ENCODE data around the gene SERPINE3.

SERPINE3 gene

DNA sequence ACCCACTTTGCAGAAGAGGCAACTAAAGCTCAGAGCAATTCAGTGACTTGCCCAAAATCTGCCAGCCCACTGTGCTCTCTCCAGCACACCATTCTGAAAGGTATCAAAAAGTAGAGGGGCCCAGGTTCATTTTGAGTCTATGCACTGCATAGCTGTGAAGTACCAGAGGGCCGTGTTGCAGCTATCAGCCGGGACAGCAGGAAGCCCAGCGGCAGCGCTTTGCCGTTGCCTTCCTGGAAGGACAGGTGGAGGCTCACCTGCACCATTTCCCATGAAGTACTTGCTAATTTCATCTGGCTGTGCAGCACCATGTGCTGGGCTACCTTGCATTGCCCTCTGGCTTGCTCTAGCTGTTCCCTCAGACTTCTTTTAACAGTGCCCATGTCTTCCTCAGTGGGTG, 2.7 kb upstream of the SERPINE3 start:
- DNase-seq (ENCODE audit: low read depth in 1 of 2, low spot score in 1 of 2), result no peak
- H3K27me3 ChIP-seq (ENCODE audit: insufficient read depth, poor library complexity, severe bottlenecking), result no peaks in the 10 kb centered on the region
- H3K27ac ChIP-seq (replicated peaks), result no peak overlapping the region
- H3K4me3 ChIP-seq (replicated peaks; ENCODE audit: insufficient read depth, low read length), result no peak overlapping the region
- TF ChIP-seq SPI1 (IDR thresholded peaks at IDR 0.05; ENCODE audit: borderline replicate concordance, low read depth) (no peak), GABPA (IDR thresholded peaks at IDR 0.05; ENCODE audit: low read depth) (no peak)

DNA sequence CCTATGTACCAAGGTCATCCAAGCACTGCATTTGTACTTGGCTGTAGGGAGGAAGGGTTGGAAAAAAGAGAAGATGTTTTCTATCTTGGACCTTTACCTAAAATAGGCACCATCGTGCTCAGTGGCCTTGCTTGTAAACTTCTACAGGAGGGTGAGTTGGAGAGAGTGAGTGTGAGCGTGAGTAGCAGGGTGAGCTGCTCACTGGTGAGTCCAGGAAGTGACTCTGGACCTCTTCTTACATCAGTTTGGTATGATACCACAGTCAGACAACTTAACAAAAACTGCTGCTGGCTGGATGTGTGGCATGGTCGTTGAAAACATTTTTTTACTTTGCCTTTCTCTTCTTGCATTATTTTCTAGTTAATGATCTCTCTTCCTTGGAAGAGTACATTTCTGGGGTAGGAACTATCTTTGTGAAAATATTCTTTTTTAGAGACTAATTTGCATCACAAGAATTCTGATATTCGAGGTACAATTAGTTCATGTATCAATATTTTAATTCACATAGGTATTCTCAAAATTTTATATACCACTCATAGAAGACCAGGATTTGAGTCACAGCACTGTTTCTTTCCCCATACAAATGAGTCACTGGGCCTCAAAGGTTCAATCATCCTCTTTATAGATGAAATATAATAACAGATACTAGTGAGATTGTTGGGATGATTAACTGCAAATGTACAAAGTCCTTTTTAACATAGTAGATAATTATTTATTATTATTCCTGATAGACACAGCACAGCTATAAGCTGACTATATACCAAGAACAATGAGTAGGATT, 651 bp downstream of the SERPINE3 start:
- no peak for DNase-seq (ENCODE audit: low read depth in 1 of 2, low spot score in 1 of 2)
- TF ChIP-seq, protein P1, sequence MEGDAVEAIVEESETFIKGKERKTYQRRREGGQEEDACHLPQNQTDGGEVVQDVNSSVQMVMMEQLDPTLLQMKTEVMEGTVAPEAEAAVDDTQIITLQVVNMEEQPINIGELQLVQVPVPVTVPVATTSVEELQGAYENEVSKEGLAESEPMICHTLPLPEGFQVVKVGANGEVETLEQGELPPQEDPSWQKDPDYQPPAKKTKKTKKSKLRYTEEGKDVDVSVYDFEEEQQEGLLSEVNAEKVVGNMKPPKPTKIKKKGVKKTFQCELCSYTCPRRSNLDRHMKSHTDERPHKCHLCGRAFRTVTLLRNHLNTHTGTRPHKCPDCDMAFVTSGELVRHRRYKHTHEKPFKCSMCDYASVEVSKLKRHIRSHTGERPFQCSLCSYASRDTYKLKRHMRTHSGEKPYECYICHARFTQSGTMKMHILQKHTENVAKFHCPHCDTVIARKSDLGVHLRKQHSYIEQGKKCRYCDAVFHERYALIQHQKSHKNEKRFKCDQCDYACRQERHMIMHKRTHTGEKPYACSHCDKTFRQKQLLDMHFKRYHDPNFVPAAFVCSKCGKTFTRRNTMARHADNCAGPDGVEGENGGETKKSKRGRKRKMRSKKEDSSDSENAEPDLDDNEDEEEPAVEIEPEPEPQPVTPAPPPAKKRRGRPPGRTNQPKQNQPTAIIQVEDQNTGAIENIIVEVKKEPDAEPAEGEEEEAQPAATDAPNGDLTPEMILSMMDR (IDR thresholded peaks at IDR 0.05; ENCODE audit: insufficient read depth, low read length), result no peak
- no peak overlapping the region for H3K4me3 ChIP-seq (replicated peaks; ENCODE audit: insufficient read depth, low read length)
- H3K27me3 ChIP-seq (ENCODE audit: insufficient read depth, poor library complexity, severe bottlenecking), result no peaks in the 10 kb centered on the region
- no peak overlapping the region for H3K27ac ChIP-seq (replicated peaks)

DNA sequence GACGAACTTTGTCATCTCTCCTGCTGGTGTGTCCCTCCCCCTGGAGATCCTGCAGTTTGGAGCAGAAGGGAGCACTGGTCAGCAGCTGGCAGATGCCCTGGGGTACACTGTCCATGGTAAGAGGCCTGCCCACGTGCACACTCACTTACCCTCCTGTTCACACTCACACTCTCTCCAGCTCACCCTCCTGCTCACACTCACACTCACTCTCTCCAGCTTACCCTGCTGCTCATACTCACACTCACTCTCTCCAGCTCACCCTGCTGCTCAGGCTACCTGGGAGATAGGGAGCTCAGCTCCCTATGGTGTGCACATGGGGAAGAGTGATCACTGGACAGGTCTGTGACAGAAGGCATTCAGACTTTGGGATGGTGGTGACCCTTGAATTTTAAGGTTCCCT, 1.7 kb downstream of the SERPINE3 start:
- no peak for DNase-seq (ENCODE audit: low read depth in 1 of 2, low spot score in 1 of 2)
- Histone ChIP-seq H3K4me3 (replicated peaks; ENCODE audit: insufficient read depth, low read length) (no peak overlapping the region), H3K27me3 (ENCODE audit: insufficient read depth, poor library complexity, severe bottlenecking) (no peaks in the 10 kb centered on the region), H3K27ac (replicated peaks) (no peak overlapping the region)
- TF ChIP-seq SPI1 (IDR thresholded peaks at IDR 0.05; ENCODE audit: borderline replicate concordance, low read depth) (no peak), GABPA (IDR thresholded peaks at IDR 0.05; ENCODE audit: low read depth) (no peak), POLR2AphosphoS5 (IDR thresholded peaks at IDR 0.05; ENCODE audit: low read depth) (no peak)
- TF ChIP-seq, protein P2, sequence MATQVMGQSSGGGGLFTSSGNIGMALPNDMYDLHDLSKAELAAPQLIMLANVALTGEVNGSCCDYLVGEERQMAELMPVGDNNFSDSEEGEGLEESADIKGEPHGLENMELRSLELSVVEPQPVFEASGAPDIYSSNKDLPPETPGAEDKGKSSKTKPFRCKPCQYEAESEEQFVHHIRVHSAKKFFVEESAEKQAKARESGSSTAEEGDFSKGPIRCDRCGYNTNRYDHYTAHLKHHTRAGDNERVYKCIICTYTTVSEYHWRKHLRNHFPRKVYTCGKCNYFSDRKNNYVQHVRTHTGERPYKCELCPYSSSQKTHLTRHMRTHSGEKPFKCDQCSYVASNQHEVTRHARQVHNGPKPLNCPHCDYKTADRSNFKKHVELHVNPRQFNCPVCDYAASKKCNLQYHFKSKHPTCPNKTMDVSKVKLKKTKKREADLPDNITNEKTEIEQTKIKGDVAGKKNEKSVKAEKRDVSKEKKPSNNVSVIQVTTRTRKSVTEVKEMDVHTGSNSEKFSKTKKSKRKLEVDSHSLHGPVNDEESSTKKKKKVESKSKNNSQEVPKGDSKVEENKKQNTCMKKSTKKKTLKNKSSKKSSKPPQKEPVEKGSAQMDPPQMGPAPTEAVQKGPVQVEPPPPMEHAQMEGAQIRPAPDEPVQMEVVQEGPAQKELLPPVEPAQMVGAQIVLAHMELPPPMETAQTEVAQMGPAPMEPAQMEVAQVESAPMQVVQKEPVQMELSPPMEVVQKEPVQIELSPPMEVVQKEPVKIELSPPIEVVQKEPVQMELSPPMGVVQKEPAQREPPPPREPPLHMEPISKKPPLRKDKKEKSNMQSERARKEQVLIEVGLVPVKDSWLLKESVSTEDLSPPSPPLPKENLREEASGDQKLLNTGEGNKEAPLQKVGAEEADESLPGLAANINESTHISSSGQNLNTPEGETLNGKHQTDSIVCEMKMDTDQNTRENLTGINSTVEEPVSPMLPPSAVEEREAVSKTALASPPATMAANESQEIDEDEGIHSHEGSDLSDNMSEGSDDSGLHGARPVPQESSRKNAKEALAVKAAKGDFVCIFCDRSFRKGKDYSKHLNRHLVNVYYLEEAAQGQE (IDR thresholded peaks at IDR 0.05; ENCODE audit: insufficient replicate concordance, low read depth), result no peak

DNA sequence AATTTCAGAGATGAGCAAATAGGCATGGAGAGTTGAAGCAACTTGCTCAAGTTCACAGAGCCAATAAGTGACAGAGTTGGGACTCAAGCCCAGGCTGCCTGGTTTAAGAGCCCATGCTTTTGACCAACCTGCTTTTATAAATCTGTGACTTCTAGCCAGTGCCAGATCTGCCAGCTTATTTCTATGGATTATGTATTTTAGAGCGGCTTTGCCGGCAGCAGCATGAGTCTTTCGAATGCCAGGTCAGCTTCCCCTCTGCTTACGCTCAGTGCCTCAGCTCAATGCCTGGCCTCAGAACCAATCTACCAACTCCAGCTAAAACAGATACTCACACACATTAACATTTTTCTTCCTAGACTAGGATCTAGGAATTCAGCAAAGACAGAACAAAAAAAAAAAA, 2.3 kb downstream of the SERPINE3 start:
- TF ChIP-seq, protein P2 (IDR thresholded peaks at IDR 0.05; ENCODE audit: insufficient replicate concordance, low read depth), result no peak
- TF ChIP-seq, protein P1 (IDR thresholded peaks at IDR 0.05; ENCODE audit: insufficient read depth, low read length), result no peak
- TF ChIP-seq POLR2AphosphoS5 (IDR thresholded peaks at IDR 0.05; ENCODE audit: low read depth), result no peak
- TF ChIP-seq SPI1 (IDR thresholded peaks at IDR 0.05; ENCODE audit: borderline replicate concordance, low read depth), result no peak
- no peak for TF ChIP-seq GABPA (IDR thresholded peaks at IDR 0.05; ENCODE audit: low read depth)
- no peaks in the 10 kb centered on the region for H3K27me3 ChIP-seq (ENCODE audit: insufficient read depth, poor library complexity, severe bottlenecking)
- no peak overlapping the region for H3K4me3 ChIP-seq (replicated peaks; ENCODE audit: insufficient read depth, low read length)
- no peak for DNase-seq (ENCODE audit: low read depth in 1 of 2, low spot score in 1 of 2)
- no peak overlapping the region for H3K27ac ChIP-seq (replicated peaks)

DNA sequence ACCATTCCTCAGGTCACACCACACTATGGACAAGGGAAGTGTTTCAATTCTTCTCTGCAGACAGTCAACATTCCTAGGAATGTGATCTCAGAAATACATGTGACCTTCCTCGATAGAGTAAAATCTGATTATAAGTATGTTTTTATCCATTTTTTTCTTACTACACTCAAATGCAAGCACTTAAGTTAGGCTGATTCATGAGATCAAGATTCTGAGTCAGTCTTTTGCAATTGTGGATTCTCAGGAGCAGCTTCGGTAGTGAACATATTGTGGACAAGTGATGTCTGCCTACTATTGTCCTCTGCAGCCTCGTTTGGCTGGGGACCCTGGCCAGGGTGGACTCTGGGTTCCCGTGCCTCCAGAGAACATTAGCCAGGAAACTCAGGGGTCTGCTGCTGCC, 3.2 kb downstream of the SERPINE3 start:
- TF ChIP-seq, protein P1 (IDR thresholded peaks at IDR 0.05; ENCODE audit: insufficient read depth, low read length), result no peak
- TF ChIP-seq GABPA (IDR thresholded peaks at IDR 0.05; ENCODE audit: low read depth), result no peak
- TF ChIP-seq SPI1 (IDR thresholded peaks at IDR 0.05; ENCODE audit: borderline replicate concordance, low read depth), result no peak
- TF ChIP-seq, protein P2 (IDR thresholded peaks at IDR 0.05; ENCODE audit: insufficient replicate concordance, low read depth), result no peak
- TF ChIP-seq POLR2AphosphoS5 (IDR thresholded peaks at IDR 0.05; ENCODE audit: low read depth), result no peak
- no peaks in the 10 kb centered on the region for H3K27me3 ChIP-seq (ENCODE audit: insufficient read depth, poor library complexity, severe bottlenecking)
- no peak for DNase-seq (ENCODE audit: low read depth in 1 of 2, low spot score in 1 of 2)
- H3K4me3 ChIP-seq (replicated peaks; ENCODE audit: insufficient read depth, low read length), result no peak overlapping the region
- no peak overlapping the region for H3K27ac ChIP-seq (replicated peaks)

All from HL-60 (cell line).